NCI-H510A (cell line): Measurements from ENCODE around the gene DNAJC15.
A peak's percentile ranks its signal among the peaks of the same experiment; 100 is the strongest.
"Not testable (repeated sequence)": the region's sequence is repeated elsewhere in the genome, so short reads cannot be mapped to it uniquely, and the experiment has no call there.

ENCODE experiments used
- DNase-seq: peaks from one replicate; lab custom pipeline; 2025; lab: John Stamatoyannopoulos, UW

The DNAJC15 gene

DNA sequence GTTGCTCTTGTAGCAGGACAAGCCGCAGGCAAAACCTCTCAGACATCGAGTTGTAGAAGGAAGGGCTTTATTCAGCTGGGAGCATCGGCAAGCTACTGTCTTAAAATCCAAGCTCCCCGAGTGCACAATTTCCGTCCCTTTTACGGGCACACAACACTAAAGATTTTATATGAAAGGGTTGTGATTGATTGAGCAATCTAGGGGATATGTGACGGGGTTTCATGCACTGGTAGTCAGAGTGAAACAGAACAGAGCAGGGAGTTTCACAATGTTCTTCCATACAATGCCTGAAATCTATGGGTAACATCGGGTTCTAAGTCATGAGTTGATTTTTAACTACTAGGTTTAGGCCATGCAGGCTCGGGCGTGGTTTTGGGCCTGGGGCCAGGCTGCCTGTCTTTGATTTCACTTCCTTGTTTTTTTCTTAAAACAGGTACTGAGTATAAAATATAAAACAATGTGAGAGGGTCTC lies 22.0 kb downstream of the DNAJC15 start:
- DNase-seq = not testable (repeated sequence)

DNA sequence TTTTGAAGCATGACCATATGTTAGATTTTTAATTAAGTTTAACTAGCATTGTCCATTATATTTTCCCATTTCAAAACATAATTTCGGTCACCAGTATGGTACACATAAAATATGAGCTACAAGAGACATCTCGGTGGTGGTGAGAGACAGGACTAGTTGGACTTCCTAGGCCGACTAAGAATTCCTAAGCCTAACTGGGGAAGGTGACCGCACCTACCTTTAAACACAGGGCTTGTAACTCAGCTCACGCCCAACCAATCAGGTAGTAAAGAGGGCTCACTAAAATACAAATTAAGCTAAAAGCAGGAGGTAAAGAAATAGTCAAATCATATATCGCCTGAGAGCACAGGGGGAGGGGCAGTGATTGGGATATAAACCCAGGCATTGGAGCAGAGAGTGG lies 22.9 kb downstream of the DNAJC15 start:
- no peak for DNase-seq

DNA sequence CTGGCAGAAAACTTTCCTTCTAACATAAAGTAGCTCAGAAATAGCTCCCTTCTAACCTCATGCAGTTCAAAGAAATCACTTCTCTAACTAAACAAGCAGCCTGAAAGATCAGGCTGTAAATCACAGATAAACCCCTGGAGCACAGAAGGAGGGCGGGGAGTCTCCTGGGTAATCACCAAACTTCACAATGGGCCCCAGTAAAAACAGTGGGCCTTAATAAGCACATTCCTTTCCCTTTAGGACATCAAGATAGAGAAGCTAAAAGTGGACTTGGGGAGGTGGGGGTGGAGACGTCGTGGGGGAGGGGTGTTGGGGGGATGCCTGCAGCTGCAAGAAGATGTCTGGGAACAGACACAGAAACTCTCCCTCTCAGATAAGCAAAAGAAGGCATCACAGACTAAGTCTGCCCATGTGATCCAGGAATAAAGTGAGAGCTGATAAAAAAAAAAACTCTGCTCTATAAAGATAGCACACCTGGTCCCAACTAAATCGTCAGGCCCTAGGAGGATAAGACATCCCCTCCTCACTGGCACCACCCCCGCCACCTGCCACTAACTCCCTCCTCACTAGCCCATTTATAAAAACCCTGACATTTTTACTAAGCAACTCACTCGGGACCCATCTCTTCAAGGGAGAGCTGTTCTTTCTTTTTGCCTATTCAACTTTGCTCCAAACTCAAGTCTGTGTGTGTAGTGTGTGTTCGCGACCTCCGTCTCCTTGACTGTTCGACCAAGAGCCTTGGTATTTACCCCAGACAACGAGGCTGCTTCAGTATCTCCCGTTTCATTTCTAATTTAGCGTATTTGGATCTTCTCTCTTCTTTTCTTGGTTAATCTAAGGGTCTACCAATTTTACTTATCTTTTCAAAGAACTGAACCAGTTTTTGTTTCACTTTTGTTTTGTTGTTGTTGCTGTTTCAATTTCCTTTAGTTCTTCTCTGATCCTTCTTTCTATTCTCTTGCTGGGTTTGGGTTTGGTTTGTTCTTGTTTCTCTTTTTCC lies 31.7 kb downstream of the DNAJC15 start:
- no peak for DNase-seq

DNA sequence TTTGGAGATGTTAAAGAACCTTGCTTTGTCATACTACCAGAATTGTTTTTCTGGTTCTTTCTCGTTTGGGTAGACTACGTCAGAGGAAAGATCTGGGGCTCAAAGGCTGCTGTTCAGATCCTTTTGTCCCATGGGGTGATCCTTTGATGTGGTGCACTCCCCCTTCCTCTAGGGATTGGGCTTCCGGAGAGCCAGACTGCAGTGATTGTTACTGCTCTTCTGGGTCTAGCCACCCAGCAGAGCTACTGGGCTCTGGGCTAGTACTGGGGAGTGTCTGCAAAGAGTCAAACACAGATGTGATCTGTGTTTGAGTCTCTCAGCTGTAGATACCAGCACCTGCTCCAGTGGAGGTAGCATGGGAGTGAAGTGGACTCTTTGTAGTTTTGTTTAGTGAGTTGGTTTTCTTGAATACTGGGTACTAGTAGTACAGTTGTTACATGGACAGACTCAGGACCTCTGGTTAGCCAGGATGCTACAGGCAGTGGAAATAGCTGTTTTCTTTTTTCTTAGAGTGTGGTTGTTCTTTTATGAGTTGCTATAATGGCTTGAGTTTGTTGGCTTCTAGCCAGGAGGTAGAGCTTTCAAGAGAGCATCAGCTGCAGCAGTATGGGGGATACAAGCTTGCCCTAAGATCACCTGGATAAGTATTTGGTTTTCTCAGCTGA lies 34.4 kb downstream of the DNAJC15 start:
- DNase-seq = peak; percentile 0

DNA sequence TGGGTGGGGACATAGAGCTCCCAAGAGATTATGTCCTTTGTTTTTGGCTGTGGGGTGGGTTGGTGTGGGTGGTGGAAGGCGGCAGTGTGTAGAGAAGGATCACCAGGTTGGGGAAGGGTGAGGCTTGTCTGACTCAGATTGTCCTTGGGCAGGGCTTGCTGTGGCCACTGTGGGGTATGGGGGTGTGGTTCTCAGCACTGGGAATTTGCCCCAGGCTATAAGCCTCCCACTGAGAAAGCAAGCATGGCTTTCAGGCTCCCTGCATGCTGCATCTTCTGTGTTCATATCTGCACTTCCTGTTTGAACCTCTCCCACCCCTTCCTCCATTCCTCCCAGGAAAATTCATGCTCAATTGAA lies 34.9 kb downstream of the DNAJC15 start:
- no peak for DNase-seq

DNA sequence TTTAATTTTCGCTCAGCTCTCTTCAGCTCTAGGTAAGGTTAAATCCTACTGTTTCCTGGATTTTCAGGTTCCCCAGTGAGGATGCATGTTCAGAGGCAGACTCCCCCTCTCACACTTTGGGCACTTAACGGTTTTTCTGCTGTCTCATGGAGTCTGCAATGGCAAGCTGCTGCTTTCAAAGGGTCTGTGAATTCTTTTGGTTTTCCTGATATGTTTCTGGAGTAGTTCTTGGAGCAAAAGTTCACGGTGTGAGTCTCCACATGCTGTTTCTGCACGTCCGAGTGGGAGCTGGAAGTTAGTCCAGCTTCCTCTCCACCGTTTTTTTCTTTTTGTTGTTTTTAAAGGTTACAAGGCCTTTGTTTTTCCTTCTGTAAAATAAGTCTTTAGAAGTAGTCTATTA lies 35.4 kb downstream of the DNAJC15 start:
- DNase-seq = no peak

DNA sequence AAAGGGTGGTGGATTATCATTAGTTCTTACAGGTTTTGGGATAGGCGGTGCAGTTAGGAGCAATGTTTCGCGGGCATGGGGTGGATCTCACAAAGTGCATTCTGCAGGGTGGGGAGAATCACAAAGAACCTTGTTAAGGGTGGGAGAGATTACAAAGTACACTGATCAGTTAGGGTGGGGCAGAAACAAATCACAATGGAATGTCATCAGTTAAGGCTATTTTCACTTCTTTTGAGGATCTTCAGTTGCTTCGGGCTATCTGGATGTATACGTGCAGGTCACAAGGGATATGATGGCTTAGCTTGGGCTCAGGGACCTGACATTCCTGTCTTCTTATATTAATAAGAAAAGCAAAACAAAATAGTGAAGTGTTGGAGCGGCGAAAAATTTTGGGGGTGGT lies 36.4 kb downstream of the DNAJC15 start:
- not testable (repeated sequence) for DNase-seq

DNA sequence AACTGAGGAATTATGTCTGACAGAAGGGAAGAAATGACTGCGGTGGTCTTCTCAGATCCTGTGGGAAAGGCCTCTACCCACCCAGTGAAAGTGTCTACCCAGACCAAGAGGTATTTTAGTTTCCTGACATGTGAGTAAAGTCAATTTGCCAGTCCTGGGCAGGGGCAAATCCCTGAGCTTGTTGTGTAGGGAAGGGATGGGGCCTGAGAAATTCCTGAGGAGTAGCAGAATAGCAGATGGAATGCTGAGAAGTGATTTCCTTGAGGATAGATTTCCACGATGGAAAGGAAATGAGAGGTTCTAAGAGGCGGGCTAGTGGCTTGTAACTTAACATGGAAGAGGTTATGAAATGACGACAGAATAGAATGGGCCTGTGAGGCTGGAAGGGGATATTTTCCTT lies 37.4 kb downstream of the DNAJC15 start:
- not testable (repeated sequence) for DNase-seq

DNA sequence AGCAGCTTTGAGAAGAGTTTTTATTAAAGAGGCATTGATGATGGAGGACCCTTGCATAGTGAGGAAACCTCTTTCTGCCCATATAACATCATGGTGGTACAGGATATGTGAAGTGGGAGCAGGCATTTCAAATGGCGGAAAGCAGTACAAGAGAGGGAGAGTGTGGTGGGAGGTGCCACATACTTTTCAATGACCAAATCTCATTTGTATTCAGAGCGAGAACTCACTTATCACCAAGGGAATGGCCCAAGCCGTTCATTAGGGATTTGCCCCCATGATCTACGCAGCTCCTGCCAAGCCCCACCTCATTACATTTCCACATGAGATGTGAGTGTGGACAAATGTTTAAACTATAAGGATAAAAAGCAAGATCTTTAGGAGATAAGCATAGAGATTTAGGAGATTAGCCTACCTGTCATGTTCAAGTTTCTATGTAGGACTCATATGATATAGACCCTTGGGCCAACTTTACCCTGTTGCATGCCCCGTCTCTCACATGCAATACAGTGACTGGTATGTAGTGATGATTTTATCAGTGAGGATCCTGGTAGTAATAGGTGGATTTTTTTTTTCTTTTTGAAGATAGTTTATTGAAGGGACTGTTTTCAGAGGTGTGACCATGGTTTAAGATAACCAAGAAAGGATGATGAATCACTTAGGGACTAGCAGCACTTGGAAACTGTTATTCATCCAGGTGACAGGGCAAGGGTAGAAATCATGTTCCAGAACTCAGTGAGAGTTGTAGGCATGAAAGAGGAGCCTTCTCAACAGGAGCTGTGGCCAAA lies 38.3 kb downstream of the DNAJC15 start:
- DNase-seq = no peak

DNA sequence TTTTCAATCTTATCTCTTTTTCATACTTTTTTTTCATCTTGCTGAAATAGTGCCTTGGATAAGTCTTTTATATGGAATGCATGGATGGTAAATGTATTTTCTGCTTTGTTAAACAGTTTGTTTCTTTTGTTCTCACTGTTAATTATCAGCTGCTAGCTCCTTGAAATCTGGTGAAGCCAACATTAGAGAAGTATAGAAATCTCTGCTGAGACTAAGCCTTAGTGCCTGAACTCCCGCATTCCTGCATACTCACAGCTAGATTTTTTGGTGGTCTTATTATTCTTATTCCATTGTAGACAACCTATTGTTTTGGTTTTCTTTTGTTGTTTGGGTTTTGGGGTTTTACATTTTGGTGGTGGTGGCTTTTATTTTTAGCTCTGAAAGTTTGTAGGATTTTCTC lies 48.4 kb downstream of the DNAJC15 start:
- no peak for DNase-seq

DNA sequence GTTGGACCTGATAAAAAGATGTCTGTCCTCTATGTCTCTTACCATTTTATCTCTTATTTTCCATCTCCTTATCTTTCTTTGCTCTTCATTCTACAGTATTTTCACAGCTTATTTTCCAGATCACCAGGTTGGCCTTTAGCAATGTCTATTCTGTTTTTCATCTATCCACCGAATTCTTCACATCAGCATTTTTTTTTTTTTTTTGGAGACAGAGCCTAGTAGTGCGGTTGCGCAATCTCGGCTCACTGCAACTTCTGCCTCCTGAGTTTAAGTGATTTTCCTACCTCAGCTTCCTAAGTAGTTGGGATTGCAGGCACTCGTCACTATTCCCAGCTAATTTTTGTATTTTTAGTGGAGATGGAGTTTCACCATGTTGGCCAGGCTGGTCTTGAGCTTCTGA lies 49.0 kb downstream of the DNAJC15 start:
- no peak for DNase-seq

DNA sequence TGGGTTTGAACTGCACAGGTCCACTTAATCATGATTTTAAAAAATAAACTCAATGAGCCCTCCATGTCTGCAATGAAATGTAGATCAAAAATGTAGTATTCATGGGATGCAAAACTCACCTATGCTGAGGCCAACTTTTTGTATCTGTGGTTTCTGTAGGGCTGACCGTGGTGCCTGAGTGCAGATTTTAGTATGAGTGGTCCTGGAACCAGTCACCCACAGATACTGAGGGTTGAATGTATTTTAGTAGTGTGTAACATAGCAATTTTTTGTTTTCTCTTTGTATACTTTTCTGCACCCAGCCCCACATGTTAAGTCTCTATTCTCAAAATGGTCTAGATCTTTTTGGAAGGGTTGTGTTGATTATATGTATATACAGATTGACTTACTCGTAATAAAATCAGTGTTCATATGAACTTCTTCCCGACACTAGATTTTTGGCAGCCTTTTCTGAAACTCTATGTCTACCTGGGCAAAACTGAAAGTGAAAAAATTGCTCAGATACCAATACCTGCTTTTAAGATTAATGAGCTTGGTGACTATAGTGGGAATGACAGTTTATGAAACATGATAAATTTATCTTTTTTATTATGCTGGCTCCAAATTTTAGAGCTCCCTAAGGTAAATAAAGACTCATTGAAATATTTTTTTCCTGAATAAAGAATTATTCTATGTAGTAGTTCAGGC lies 51.6 kb downstream of the DNAJC15 start:
- no peak for DNase-seq

DNA sequence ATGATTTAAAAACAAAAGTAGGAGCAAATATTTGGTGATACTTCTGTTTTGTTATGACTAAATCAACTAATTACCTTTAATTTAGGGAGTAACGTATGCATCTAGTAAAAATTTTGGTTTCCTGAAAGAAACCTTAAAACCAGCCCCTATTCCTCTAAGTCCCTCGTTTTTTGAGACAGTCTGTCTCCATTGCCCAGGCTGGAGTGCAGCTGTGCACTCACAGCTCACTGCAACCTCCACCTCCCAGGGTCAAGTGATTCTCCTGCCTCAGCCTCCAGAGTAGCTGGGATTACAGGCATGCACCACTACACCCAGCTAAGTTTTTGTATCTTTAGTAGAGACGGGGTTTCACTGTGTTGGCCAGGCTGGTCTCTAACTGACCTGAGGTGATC lies 52.1 kb downstream of the DNAJC15 start:
- not testable (repeated sequence) for DNase-seq

DNA sequence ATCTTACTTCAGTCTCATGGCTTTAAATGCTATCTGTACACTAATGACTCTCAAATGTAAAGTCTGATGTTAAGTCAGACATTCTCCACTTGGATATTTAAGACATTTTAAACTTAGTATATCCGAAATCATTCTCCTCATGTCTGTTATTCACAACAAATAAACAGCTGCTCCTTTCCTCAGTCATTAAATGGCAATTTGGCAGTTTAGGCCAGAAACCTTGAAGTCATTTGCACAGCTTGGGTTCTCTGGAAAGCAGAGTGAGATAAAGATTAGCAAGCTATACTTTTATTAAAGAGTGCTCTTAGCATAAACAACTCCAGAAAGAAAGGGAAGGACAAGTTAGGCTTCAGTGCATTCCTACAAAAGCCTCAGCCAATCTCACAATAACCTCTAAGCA lies 53.7 kb downstream of the DNAJC15 start:
- DNase-seq = no peak

DNA sequence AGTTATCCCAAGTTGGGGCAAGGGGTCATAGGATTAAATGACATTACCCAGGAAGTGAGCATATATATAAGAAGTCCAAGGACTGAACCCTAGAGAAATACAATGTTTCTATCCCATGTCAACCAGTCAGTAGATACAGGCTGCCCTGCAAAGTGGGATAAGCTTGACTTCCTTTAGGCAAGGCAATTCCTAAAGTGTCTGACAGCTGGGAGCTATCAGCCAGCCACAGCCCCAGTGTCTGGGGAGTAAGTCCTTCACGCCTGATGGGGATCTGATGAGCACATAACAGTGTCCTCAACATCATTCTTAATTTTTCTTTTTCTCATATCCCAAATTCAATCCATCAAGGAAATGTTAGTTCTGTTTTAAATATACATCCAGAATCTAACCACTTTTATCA lies 54.1 kb downstream of the DNAJC15 start:
- DNase-seq = no peak

DNA sequence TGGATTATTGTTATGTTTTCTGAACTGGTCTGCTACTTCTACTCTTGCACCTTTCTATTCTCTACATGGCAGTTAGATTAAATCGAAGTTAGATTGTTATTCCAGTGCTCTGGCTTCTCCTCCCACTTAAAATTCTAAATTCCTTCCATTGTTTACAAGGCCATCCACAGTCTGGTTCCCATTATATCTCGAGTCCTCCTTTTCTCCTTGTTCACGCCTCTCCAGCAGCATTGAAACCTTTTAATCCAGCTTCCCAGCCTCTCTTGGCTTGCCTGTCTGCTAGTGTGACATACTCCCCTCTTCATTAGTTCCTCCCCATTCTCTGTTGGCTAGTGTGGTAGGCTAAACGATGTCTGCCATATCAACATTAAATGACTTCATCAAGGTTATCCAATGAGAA lies 54.5 kb downstream of the DNAJC15 start:
- DNase-seq = no peak

DNA sequence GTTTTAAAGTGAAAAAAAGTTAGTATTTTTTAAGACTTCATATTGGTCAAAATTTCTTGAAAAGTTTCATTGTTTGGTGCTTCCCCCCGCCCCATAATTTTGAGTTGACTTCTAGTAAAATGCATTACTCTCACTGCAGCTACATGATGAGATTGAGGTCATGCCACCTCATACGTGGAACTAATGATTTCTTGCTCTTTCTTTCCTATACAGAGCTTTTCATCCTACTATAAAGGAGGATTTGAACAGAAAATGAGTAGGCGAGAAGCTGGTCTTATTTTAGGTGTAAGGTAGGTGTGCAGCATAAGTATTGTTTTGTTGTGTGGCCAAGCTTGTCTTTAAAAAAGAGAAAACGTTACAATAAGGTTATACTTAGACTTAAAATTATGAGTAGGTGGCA lies 55.0 kb downstream of the DNAJC15 start:
- DNase-seq = no peak

DNA sequence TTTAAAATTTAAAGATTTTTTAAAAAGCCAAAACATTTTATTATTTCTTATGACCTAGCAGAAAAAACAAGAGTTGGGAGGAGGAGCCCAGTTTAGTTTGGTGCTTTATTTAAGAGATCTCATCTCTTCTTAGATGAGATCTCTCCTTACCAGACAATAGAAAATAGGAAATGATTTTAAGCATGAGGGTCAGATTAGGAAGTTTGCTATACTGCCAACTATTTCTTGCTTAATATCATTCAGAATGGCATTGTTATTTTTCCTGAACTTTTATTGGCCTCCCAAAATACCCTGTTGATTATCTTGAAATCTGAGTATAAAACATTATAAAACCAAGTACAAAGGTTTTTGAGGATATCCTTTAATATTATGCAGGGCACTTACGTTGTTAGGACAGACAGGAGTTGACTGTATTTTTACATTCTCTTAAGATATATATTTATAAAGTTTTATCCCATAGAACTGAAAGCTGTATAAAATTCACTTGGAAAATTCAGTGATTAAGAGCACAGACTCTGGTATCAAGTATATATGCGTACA lies 56.1 kb downstream of the DNAJC15 start:
- no peak for DNase-seq

DNA sequence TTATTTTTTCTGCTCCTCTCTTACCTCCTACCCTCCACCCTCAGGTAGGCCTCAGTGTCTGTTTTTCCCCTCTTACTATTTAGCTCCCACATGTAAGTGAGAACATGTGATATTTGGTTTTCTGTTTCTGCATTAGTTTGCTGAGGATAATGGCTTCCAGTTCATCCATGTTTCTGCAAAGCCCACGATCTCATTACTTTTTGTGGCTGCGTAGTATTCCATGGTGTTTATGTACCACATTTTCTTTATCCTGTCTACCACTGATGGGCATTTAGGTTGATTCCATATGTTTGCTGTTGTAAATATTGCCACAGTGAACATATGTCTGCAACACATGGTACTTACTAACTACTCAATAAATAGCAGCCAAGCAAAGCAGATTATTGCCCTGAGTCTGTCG lies 56.8 kb downstream of the DNAJC15 start:
- DNase-seq = no peak

DNA sequence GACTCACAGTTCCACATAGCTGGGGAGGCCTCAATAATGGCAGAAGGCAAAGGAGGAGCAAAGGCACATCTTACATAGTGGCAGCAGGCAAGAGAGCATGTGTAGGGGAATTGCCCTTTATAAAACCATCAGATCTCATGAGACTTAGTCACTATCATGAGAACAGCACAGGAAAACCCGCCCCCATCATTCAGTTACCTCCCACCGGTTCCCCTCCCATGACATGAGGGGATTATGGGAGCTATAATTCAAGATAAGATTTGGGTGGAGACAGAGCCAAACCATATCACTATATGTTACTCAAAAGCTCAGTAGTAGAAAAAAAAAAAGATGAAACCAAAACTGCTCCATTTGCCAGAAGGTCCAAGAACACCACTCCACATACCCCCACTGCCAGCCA lies 58.5 kb downstream of the DNAJC15 start:
- DNase-seq = no peak

DNA sequence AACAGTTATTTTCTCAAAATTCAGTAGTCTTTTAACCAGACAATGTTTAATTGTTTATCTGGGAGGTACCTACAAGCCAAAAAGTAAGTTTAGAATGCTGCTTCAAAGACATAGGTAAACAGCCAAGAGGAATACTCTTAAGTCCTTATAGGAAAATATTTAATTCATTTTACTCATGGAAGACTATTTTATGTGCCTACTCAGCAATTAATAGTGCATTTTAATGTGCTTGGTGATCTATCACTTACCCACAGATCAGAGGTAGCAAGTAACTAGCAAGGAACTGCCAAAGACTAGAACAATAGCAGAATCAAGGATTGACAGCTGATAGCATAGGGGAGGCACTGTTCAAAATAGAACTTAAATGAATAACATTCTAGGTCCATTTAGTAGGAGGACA lies 60.4 kb downstream of the DNAJC15 start:
- no peak for DNase-seq

DNA sequence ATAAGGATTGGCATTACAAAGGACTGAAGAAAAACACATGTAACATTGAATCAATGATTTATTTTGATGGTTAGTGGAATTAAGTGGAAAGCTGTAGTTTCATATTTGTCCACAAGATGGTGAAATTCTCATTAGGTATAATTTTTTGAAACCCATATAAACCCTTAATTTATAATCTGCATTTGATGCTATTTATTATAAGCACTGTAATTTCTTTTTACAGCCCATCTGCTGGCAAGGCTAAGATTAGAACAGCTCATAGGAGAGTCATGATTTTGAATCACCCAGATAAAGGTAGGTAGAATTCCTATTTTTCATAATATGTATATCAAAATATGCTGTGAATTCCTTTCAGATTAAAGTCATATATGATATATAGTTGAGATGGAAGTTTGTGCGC lies 62.2 kb downstream of the DNAJC15 start:
- DNase-seq = no peak
